IMR-90 (cell line): Measurements from ENCODE around the gene MYRFL.

ENCODE experiments used
- BHLHE40 ChIP-seq: fragments of 150-350 bp; IDR thresholded peaks from 2 replicates; pipeline ENCODE4 v1.6.1; 2016; ENCODE audit warnings: mild to moderate bottlenecking, low read depth, low read length
- CEBPB ChIP-seq: IDR thresholded peaks from 2 replicates; pipeline ENCODE4 v1.6.1; 2012; ENCODE audit warnings: low read depth, low read length, improper control_type of control experiment
- CTCF ChIP-seq: conservative IDR thresholded peaks from 2 replicates; pipeline ENCODE4 v1.5.1; 2012; ENCODE audit warnings: mild to moderate bottlenecking, low read depth, low read length, improper control_type of control experiment
- NFE2L2 ChIP-seq: fragments of 150-350 bp; IDR thresholded peaks from 2 replicates; pipeline ENCODE4 v1.6.1; 2016; ENCODE audit warnings: low read depth, mild to moderate bottlenecking, low read length
- POLR2A ChIP-seq: IDR thresholded peaks from 2 replicates; pipeline ENCODE4 v1.6.1; 2012; ENCODE audit warnings: mild to moderate bottlenecking, low read depth, low read length
- RAD21 ChIP-seq: IDR thresholded peaks from 2 replicates; pipeline ENCODE4 v1.6.1; 2012; ENCODE audit warnings: low read length, improper control_type of control experiment
- SMC3 ChIP-seq: fragments of 150-350 bp; IDR thresholded peaks from 2 replicates; pipeline ENCODE4 v1.6.1; 2016; ENCODE audit warnings: low read depth, mild to moderate bottlenecking, antibody characterized with exemption, low read length, moderate library complexity

- TF ChIP-seq CTCF (no peak), POLR2A (no peak), RAD21 (no peak), SMC3 (no peak), BHLHE40 (no peak), CEBPB (no peak), NFE2L2 (no peak)
These were observed 81.6 kb downstream of the MYRFL start for GRCh38 chr12:69906411-69907216.
